GM23338 (cell line): ENCODE measurements around the gene CCDC187. TPM values are rescaled to one million over a fixed set of nuclear protein-coding genes. Genes with fewer than 3 reads are reported as not detected.

Experiments
- ATAC-seq: fragments of 200-7000 bp; cut with Tn5 transposase; 3 replicates; pipeline ENCODE4 v1.9.1; 2020
- DNase-seq: peaks from one replicate; pipeline ENCODE4 v3.0.0-alpha.2; 2015; ENCODE audit warnings: low spot score
- H2AFZ ChIP-seq: fragments of 200-600 bp; sonication (generic); 2 replicates; pipeline ENCODE4 v1.8.0; 2016; ENCODE audit warnings: antibody characterized with exemption, mild to moderate bottlenecking, moderate library complexity
- H3F3A ChIP-seq: fragments of 200-600 bp; sonication (generic); replicated peaks from 2 replicates; pipeline ENCODE4 v1.8.0; 2017; ENCODE audit warnings: antibody characterized with exemption, mixed run types, low read depth
- H3K27ac ChIP-seq: fragments of 200-600 bp; sonication (generic); 2 replicates; pipeline ENCODE4 v1.6.1; 2016; ENCODE audit warnings: low read depth
- H3K27me3 ChIP-seq: fragments of 200-600 bp; sonication (generic); 2 replicates; pipeline ENCODE4 v1.8.0; 2016; ENCODE audit warnings: mild to moderate bottlenecking, mixed run types, moderate library complexity; ENCODE audit not compliant: insufficient read depth
- H3K36me3 ChIP-seq: fragments of 200-600 bp; sonication (generic); 2 replicates; pipeline ENCODE4 v1.8.0; 2016; ENCODE audit warnings: mild to moderate bottlenecking; ENCODE audit not compliant: insufficient read depth
- H3K4me1 ChIP-seq: fragments of 200-600 bp; sonication (generic); 2 replicates; pipeline ENCODE4 v1.8.0; 2016; ENCODE audit warnings: mild to moderate bottlenecking, moderate library complexity; ENCODE audit not compliant: insufficient read depth
- H3K4me2 ChIP-seq: fragments of 200-600 bp; sonication (generic); 2 replicates; pipeline ENCODE4 v1.7.1; 2017; ENCODE audit warnings: mixed run types
- H3K4me3 ChIP-seq: fragments of 200-600 bp; sonication (generic); 2 replicates; pipeline ENCODE4 v1.6.1; 2016; ENCODE audit warnings: mixed run types
- H3K79me2 ChIP-seq: fragments of 200-600 bp; sonication (generic); replicated peaks from 2 replicates; pipeline ENCODE4 v1.8.0; 2017; ENCODE audit warnings: mild to moderate bottlenecking; ENCODE audit not compliant: insufficient read depth
- H3K9me2 ChIP-seq: fragments of 200-600 bp; sonication (generic); 2 replicates; pipeline ENCODE4 v1.8.0; 2017; ENCODE audit not compliant: insufficient read depth
- H4K20me1 ChIP-seq: fragments of 200-600 bp; sonication (generic); replicated peaks from 2 replicates; pipeline ENCODE4 v1.8.0; 2017; ENCODE audit warnings: mild to moderate bottlenecking; ENCODE audit not compliant: insufficient read depth
- H3K27ac Mint-ChIP-seq: 2 replicates; pipeline ENCODE4 v1.8.0; 2020; ENCODE audit warnings: inconsistent platforms, mild to moderate bottlenecking, moderate library complexity, mixed read lengths
- H3K27me3 Mint-ChIP-seq: 3 replicates; pipeline ENCODE4 v1.8.0; 2022; ENCODE audit warnings: low read depth, mild to moderate bottlenecking, moderate library complexity, mixed read lengths, inconsistent platforms; ENCODE audit not compliant: insufficient read depth, poor library complexity
- H3K36me3 Mint-ChIP-seq: 3 replicates; pipeline ENCODE4 v1.8.0; 2021; ENCODE audit warnings: low read depth, mild to moderate bottlenecking, inconsistent platforms, moderate library complexity, mixed read lengths
- H3K4me1 Mint-ChIP-seq: 3 replicates; pipeline ENCODE4 v1.8.0; 2020; ENCODE audit warnings: mild to moderate bottlenecking, inconsistent platforms, mixed read lengths
- H3K4me3 Mint-ChIP-seq: 3 replicates; pipeline ENCODE4 v1.8.0; 2021; ENCODE audit warnings: moderate library complexity, mild to moderate bottlenecking, inconsistent platforms, mixed read lengths
- H3K9me3 Mint-ChIP-seq: 3 replicates; pipeline ENCODE4 v1.8.0; 2020; ENCODE audit warnings: moderate library complexity, mild to moderate bottlenecking, inconsistent platforms, mixed read lengths
- CREB1 ChIP-seq: fragments of 250-450 bp; sonication (Bioruptor Pico); IDR thresholded peaks from 2 replicates; pipeline ENCODE4 v1.5.0; 2020; ENCODE audit warnings: low read depth, mild to moderate bottlenecking, moderate library complexity
- ETS1 ChIP-seq: IDR thresholded peaks from 2 replicates; pipeline ENCODE4 v1.6.1; 2016; ENCODE audit warnings: antibody characterized with exemption
- EZH2 ChIP-seq: fragments of 200-600 bp; sonication (generic); IDR thresholded peaks from one replicate; pipeline ENCODE4 v1.8.0; 2017; ENCODE audit warnings: antibody characterized with exemption, mild to moderate bottlenecking, low read depth; ENCODE audit not compliant: unreplicated experiment
- EZH2phosphoT487 ChIP-seq: fragments of 200-600 bp; sonication (generic); IDR thresholded peaks from one replicate; pipeline ENCODE4 v1.8.1; 2018; ENCODE audit warnings: antibody characterized with exemption; ENCODE audit not compliant: unreplicated experiment
- JUNB ChIP-seq: IDR thresholded peaks from one replicate; pipeline ENCODE4 v1.6.1; 2016; ENCODE audit warnings: antibody characterized with exemption; ENCODE audit not compliant: unreplicated experiment
- NANOG ChIP-seq: IDR thresholded peaks from 2 replicates; pipeline ENCODE4 v1.6.1; 2016; ENCODE audit warnings: antibody characterized with exemption, borderline replicate concordance
- POLR2AphosphoS5 ChIP-seq: IDR thresholded peaks from 2 replicates; pipeline ENCODE4 v1.6.1; 2016; ENCODE audit warnings: antibody characterized with exemption, low read depth
- REST ChIP-seq: IDR thresholded peaks from one replicate; pipeline ENCODE4 v1.6.1; 2018; ENCODE audit warnings: antibody characterized with exemption; ENCODE audit not compliant: unreplicated experiment
- STAT1 ChIP-seq: IDR thresholded peaks from one replicate; pipeline ENCODE4 v1.6.1; 2016; ENCODE audit warnings: antibody characterized with exemption; ENCODE audit not compliant: unreplicated experiment
- ZNF331 ChIP-seq: fragments of 250-450 bp; sonication (Bioruptor Pico); IDR thresholded peaks from 2 replicates; pipeline ENCODE4 v1.5.0; 2020; ENCODE audit warnings: low read depth, mild to moderate bottlenecking, moderate library complexity
- polyA plus RNA-seq: library from polyadenylated mRNA; unstranded; fragments of >200 nt; fragmentation: Nextera tagmentation; extraction: Ambion mirVana; gene quantifications from 2 replicates; pipeline ENCODE4 v1.2.1, GENCODE V29; 2016
- total RNA-seq: library from RNA; depleted of rRNA; stranded (reverse); fragments of >200 nt; shearing (Covaris generic); gene quantifications from 2 replicates; pipeline ENCODE4 v1.2.3, GENCODE V29; 2014

The CCDC187 gene
- total and polyA plus RNA-seq, 2 experiments from 2014 or later = 0.14 TPM; not detected in 1

DNA sequence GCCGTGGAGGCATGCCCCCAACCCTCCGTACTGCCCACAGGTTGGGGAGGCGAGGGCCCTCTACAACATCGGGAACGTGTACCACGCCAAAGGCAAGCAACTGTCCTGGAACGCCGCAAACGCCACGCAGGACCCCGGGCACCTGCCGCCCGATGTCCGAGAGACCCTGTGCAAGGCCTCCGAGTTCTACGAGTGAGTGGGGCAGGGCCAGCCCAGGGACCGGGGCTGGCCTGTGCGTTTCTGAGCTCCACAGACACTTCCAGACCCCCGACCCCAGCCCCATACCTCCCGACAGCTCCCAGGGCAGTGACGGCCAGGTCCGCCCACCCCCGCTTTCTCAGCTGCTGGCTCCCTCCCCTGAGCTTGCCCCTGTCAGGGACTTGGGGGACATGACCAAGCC, 33.0 kb upstream of the CCDC187 start (continued):
- no peak for TF ChIP-seq REST
- TF ChIP-seq EZH2phosphoT487 = no peak
- no peak for TF ChIP-seq EZH2
- TF ChIP-seq JUNB = no peak
- TF ChIP-seq CREB1 (CRISPR knock-in tag) = no peak
- TF ChIP-seq STAT1 = no peak
- no peak for TF ChIP-seq ETS1
- no peak for TF ChIP-seq POLR2AphosphoS5
- TF ChIP-seq NANOG = no peak

DNA sequence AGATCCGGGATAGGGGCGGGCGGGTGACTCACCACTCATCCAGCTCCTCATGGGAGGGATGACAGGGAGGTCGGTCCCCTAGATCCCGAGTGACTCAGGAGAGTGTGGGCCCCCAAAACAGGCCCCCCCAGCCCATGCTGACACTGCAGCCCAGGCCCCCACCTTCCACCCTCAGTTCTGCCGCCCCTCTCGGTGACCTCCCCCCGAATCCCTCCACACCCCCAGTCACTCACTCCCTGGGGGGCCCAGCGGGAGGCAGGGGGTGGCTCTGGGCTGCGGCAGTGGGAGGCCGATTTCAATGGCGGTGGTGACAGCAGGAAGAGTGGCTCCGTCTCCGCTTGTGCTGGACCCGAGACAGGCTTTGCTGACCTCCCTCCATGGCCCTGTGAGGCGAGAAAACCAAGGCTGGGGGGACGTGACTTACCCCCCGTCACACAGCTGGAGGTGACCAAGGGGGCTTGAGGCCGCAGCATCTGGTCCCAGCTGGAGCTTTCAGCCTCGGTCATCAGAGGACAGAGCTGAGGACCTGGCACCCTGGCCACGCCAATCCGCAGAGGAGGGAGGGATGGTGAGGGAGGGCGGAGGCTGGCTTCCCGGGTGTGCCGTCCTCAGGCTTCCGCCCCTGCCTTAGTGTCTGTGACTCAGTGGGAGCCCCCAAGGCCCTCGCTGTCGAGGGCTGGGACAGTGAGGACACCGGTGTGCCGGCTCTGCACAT, 32.4 kb upstream of the CCDC187 start:
- H3K27ac ChIP-seq = no peak overlapping the region
- Mint-ChIP-seq H3K27ac (no peak overlapping the region), H3K4me1 (no peaks in the 10 kb centered on the region; the same call in 1 of the 3 replicates), H3K4me3 (no peak overlapping the region), H3K9me3 (no peaks in the 10 kb centered on the region), H3K36me3 (no peaks in the 10 kb centered on the region), H3K27me3 (peaks cover 6% of the 10 kb centered on the region)
- no peaks in the 10 kb centered on the region for H4K20me1 ChIP-seq
- no peaks in the 10 kb centered on the region for H3K79me2 ChIP-seq
- H3K27me3 ChIP-seq = no peaks in the 10 kb centered on the region
- H3K4me3 ChIP-seq = no peak overlapping the region
- no peak overlapping the region for H2AFZ ChIP-seq
- no peak for DNase-seq
- H3K4me1 ChIP-seq = no peaks in the 10 kb centered on the region
- no peaks in the 10 kb centered on the region; the same call in 1 of the 2 replicates for H3F3A ChIP-seq
- ATAC-seq = no peak
- no peaks in the 10 kb centered on the region for H3K9me2 ChIP-seq
- H3K36me3 ChIP-seq = no peaks in the 10 kb centered on the region
- H3K4me2 ChIP-seq = no peak overlapping the region
- no peak for TF ChIP-seq REST
- TF ChIP-seq EZH2phosphoT487 = no peak
- no peak for TF ChIP-seq ZNF331
- TF ChIP-seq CREB1 (CRISPR knock-in tag) = no peak
- TF ChIP-seq POLR2AphosphoS5 = no peak
